Endothelial cell of umbilical vein (primary cell): ENCODE data around the gene GLRX2. TPM values are rescaled to one million over a fixed set of nuclear protein-coding genes. Genes with fewer than 3 reads are reported as not detected.
A peak's percentile ranks its signal among the peaks of the same experiment; 100 is the strongest.

ENCODE experiments used
- BruUV-seq: library from RNA; stranded (reverse); fragments of 400-500 nt; replicated peaks from 2 replicates; lab custom pipeline; 2021; lab: Mats Ljungman, UMichigan
- CTCF ChIA-PET: fragments of 300-600, 350-600 bp; sonication (Branson Sonifier 250); formaldehyde crosslinking; loops from one replicate; lab custom pipeline; 2021; ENCODE audit warnings: antibody characterized with exemption, inconsistent platforms; lab: Charles Lee
- POLR2A ChIA-PET: fragments of 300-600, 350-600 bp; sonication (Branson Sonifier 250); formaldehyde crosslinking; loops from one replicate; lab custom pipeline; 2021; ENCODE audit warnings: antibody characterized with exemption, inconsistent platforms; lab: Charles Lee
- DNase-seq: peaks from one replicate; pipeline ENCODE4 v3.0.0-alpha.2; 2011; ENCODE audit warnings: low read depth, low spot score
- FAIRE-seq: peaks from 2 replicates; lab custom pipeline; 2011; peaks lifted over from hg19 to GRCh38; lab: Jason Lieb, UNC
- H2AFZ ChIP-seq: 2 replicates; pipeline ENCODE4 v1.6.0; 2012; ENCODE audit warnings: low read depth, low read length, control low read depth, inconsistent platforms
- H3K27ac ChIP-seq: 2 replicates; pipeline ENCODE4 v1.5.1; 2011; ENCODE audit warnings: low read depth, mild to moderate bottlenecking, control low read depth, low read length, moderate library complexity; ENCODE audit not compliant: insufficient read depth
- H3K27me3 ChIP-seq, 2 experiments: 2 replicates each; pipeline versions ENCODE4 v1.6.0 to v1.6.1; 2011; ENCODE audit warnings: low read length in 2 of 2, mixed read lengths in 1 of 2; ENCODE audit not compliant: control insufficient read depth in 2 of 2, insufficient read depth in 2 of 2
- H3K36me3 ChIP-seq, 2 experiments: 2 replicates in 1 of 2; 3 replicates in 1 of 2; pipeline ENCODE4 v1.5.1; 2011; ENCODE audit warnings: low read length in 2 of 2, mild to moderate bottlenecking in 1 of 2, moderate library complexity in 1 of 2; ENCODE audit not compliant: control insufficient read depth in 2 of 2, insufficient read depth in 2 of 2; ENCODE audit errors: extremely low read depth in 1 of 2
- H3K4me1 ChIP-seq: 3 replicates; pipeline ENCODE4 v1.5.1; 2011; ENCODE audit warnings: mild to moderate bottlenecking, low read length; ENCODE audit not compliant: control insufficient read depth, insufficient read depth; ENCODE audit errors: extremely low read depth
- H3K4me2 ChIP-seq: 2 replicates; pipeline ENCODE4 v1.6.1; 2011; ENCODE audit warnings: low read length, control low read depth, mixed read lengths; ENCODE audit not compliant: insufficient read depth
- H3K4me3 ChIP-seq, 3 experiments: fragments of 200-600 bp in 1 of 3; sonication (generic), shearing (Covaris generic) in 1 of 3; replicated peaks in 1 of 3; 2 replicates each; pipeline ENCODE4 v1.5.1; 2011 to 2016; ENCODE audit warnings: control low read depth in 3 of 3, low read length in 3 of 3, mild to moderate bottlenecking in 2 of 3, inconsistent platforms in 1 of 3, low read depth in 1 of 3, moderate library complexity in 1 of 3; ENCODE audit not compliant: insufficient read depth in 1 of 3
- H3K79me2 ChIP-seq: 2 replicates; pipeline ENCODE4 v1.6.0; 2012; ENCODE audit warnings: low read length, inconsistent platforms; ENCODE audit not compliant: control insufficient read depth, insufficient read depth
- H3K9ac ChIP-seq: replicated peaks from 2 replicates; pipeline ENCODE3; 2011; ENCODE audit warnings: low read length, control low read depth; ENCODE audit not compliant: insufficient read depth; ENCODE audit errors: extremely low read depth
- H3K9me1 ChIP-seq: replicated peaks from 3 replicates; pipeline ENCODE4 v1.6.0; 2011; ENCODE audit warnings: mild to moderate bottlenecking, low read length; ENCODE audit not compliant: control insufficient read depth, insufficient read depth; ENCODE audit errors: extremely low read depth
- H3K9me3 ChIP-seq: replicated peaks from 2 replicates; pipeline ENCODE4 v1.5.1; 2012; ENCODE audit warnings: low read length, inconsistent platforms; ENCODE audit not compliant: control insufficient read depth, insufficient read depth
- H4K20me1 ChIP-seq: replicated peaks from 2 replicates; pipeline ENCODE3; 2011; ENCODE audit warnings: mild to moderate bottlenecking, low read length; ENCODE audit not compliant: control insufficient read depth, insufficient read depth; ENCODE audit errors: extremely low read depth
- EZH2 ChIP-seq: IDR thresholded peaks from 2 replicates; pipeline ENCODE4 v1.6.1; 2012; ENCODE audit warnings: borderline replicate concordance, low read depth, mild to moderate bottlenecking, moderate library complexity, low read length, inconsistent platforms; ENCODE audit not compliant: severe bottlenecking
- FOS ChIP-seq: IDR thresholded peaks from 2 replicates; pipeline ENCODE4 v1.6.1; 2011; ENCODE audit warnings: mild to moderate bottlenecking, low read length, moderate library complexity, borderline replicate concordance; ENCODE audit not compliant: insufficient read depth
- GATA2 ChIP-seq: IDR thresholded peaks from 2 replicates; pipeline ENCODE4 v1.7.0; 2011; ENCODE audit warnings: low read depth, mild to moderate bottlenecking, moderate library complexity, mixed read lengths, low read length; ENCODE audit not compliant: insufficient read length, insufficient read depth
- JUN ChIP-seq: IDR thresholded peaks from 2 replicates; pipeline ENCODE4 v1.6.1; 2011; ENCODE audit warnings: borderline replicate concordance, low read depth; ENCODE audit not compliant: insufficient read length, insufficient read depth
- MYC ChIP-seq: IDR thresholded peaks from one replicate; pipeline ENCODE4 v1.6.1; 2011; ENCODE audit warnings: mild to moderate bottlenecking, low read depth, low read length
- POLR2A ChIP-seq: IDR thresholded peaks from 2 replicates; pipeline ENCODE4 v1.6.1; 2012; ENCODE audit warnings: low read depth, mild to moderate bottlenecking, control low read depth, low read length
- POLR2AphosphoS5 ChIP-seq: IDR thresholded peaks from 2 replicates; pipeline ENCODE4 v1.6.1; 2012; ENCODE audit warnings: low read depth, mild to moderate bottlenecking, control low read depth, low read length, moderate library complexity; ENCODE audit not compliant: insufficient read depth
- dilution Hi-C: fragments of 300-500 bp; cut with MboI; formaldehyde crosslinking; loops from one replicate; pipeline ENCODE4 v1.15.0; 2019; ENCODE audit warnings: low sequenced_read_pairs; ENCODE audit not compliant: extremely low pct_ligation_motif_present
- intact Hi-C: fragments of 100-400 bp; cut with micrococcal nuclease; formaldehyde crosslinking; loops from one replicate; pipeline ENCODE4 v1.10.0; 2022
- polyA plus RNA-seq, 4 experiments: library from polyadenylated mRNA; depleted of rRNA in 3 of 4; stranded (reverse) in 3 of 4; unstranded in 1 of 4; fragments of >200 nt; gene quantifications; 2 replicates each; pipeline versions ENCODE4 v1.2.1 to v1.2.3, GENCODE V29; 2011 to 2012; ENCODE audit warnings: missing spikeins in 1 of 4
- total RNA-seq: library from RNA; stranded (reverse); gene quantifications from 2 replicates; pipeline ENCODE4 v1.2.3, GENCODE V29; 2021
- TF ChIP-seq, protein P1 (sequence below): IDR thresholded peaks from 2 replicates; pipeline ENCODE4 v1.6.1; 2011; ENCODE audit not compliant: insufficient read depth, insufficient read length
- TF ChIP-seq, protein P2 (sequence below), 2 donors: IDR thresholded peaks; 1 replicate in 1 of 2; 2 replicates in 1 of 2; pipeline ENCODE4 v1.5.1; 2011; ENCODE audit warnings: low read length in 2 of 2, mild to moderate bottlenecking in 2 of 2, moderate library complexity in 2 of 2, control low read depth in 1 of 2, inconsistent platforms in 1 of 2, low read depth in 1 of 2; ENCODE audit not compliant: insufficient read depth in 1 of 2; ENCODE audit errors: extremely low read depth in 1 of 2

GLRX2 gene
- total and polyA plus RNA-seq, 2 donors (not counting 3 experiments of a cell fraction or from before 2014, with no cell fraction given) = 13.1 to 21.5 TPM

GRCh38 chr1:193105821-193106177 is 585 bp upstream of the GLRX2 start:
- H3K27ac ChIP-seq = peak overlapping the region; percentile 34
- peak overlapping the region; percentile 84 for H3K9ac ChIP-seq
- TF ChIP-seq GATA2 (no peak), JUN (no peak), EZH2 (no peak), FOS (no peak), MYC (no peak), POLR2AphosphoS5 (no peak), POLR2A (no peak)
- TF ChIP-seq, protein P1, sequence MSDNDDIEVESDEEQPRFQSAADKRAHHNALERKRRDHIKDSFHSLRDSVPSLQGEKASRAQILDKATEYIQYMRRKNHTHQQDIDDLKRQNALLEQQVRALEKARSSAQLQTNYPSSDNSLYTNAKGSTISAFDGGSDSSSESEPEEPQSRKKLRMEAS = no peak
- TF ChIP-seq, protein P2, sequence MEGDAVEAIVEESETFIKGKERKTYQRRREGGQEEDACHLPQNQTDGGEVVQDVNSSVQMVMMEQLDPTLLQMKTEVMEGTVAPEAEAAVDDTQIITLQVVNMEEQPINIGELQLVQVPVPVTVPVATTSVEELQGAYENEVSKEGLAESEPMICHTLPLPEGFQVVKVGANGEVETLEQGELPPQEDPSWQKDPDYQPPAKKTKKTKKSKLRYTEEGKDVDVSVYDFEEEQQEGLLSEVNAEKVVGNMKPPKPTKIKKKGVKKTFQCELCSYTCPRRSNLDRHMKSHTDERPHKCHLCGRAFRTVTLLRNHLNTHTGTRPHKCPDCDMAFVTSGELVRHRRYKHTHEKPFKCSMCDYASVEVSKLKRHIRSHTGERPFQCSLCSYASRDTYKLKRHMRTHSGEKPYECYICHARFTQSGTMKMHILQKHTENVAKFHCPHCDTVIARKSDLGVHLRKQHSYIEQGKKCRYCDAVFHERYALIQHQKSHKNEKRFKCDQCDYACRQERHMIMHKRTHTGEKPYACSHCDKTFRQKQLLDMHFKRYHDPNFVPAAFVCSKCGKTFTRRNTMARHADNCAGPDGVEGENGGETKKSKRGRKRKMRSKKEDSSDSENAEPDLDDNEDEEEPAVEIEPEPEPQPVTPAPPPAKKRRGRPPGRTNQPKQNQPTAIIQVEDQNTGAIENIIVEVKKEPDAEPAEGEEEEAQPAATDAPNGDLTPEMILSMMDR (IDR thresholded peaks at IDR 0.05; ENCODE audit: extremely low read depth in 1 of 2, insufficient read depth in 1 of 2, low read depth in 1 of 2, low read length in 2 of 2) = no peak
- H4K20me1 ChIP-seq = no peaks in the 10 kb centered on the region
- DNase-seq (no peak), FAIRE-seq (peak; percentile 28)
- no peaks in the 10 kb centered on the region for H3K9me3 ChIP-seq
- peaks cover 15% of the 10 kb centered on the region for H3K4me1 ChIP-seq
- H3K79me2 ChIP-seq = peaks cover 22% of the 10 kb centered on the region
- H3K9me1 ChIP-seq = no peaks in the 10 kb centered on the region
- H3K4me2 ChIP-seq = peak overlapping the region; percentile 72
- no peaks in the 10 kb centered on the region for H3K36me3 ChIP-seq
- POLR2A ChIA-PET = interaction anchor here (0.9 to 1.6 kb wide), 3 partner anchors 10 to 47 kb away, joined by 4 to 5 read pairs (median 4); partner anchors contain the start of genes CDC73, RO60 and UCHL5
- intact Hi-C loops = loop anchor here (1.0 kb wide), 2 partner anchors 16 to 46 kb away; partner anchors contain the start of genes RO60 and UCHL5
- CTCF ChIA-PET = interaction anchor here (1.0 to 3.5 kb wide), 6 partner anchors 10 to 632 kb away, joined by 3 to 49 read pairs (median 6); partner anchors contain the start of genes CDC73, RO60 and UCHL5
- TSS peak; percentile 91 for BruUV-seq
- H3K27me3 ChIP-seq = no peaks in the 10 kb centered on the region
- peak overlapping the region; percentile 87 for H2AFZ ChIP-seq
- dilution Hi-C loops = no loop called here
- peak overlapping the region; percentile 31 to 66 (median 58) for H3K4me3 ChIP-seq
